K562 (cell line): Measurements from ENCODE around the gene ARHGDIA. TPM values are rescaled to one million over a fixed set of nuclear protein-coding genes. Genes with fewer than 3 reads are reported as not detected.

Experiments used
- ATAC-seq: fragments of 200-7000 bp; cut with Tn5 transposase; 3 replicates; pipeline ENCODE4 v1.9.1; 2020; ENCODE audit warnings: moderate library complexity
- BruUV-seq: library from RNA; stranded (reverse); fragments of 400-500 nt; replicated peaks from 2 replicates; lab custom pipeline; 2021; lab: Mats Ljungman, UMichigan
- CTCF ChIA-PET: fragments of 300-600 bp; formaldehyde crosslinking; extraction: SDS; loops from one replicate; lab custom pipeline; 2021; ENCODE audit warnings: low intra/inter-chr PET ratio; lab: Yijun Ruan, JAX
- POLR2A ChIA-PET: fragments of 300-600, 350-650 bp; sonication (Branson Sonifier 250); formaldehyde crosslinking; extraction: SDS; loops from one replicate; lab custom pipeline; 2021; ENCODE audit warnings: antibody characterized with exemption, inconsistent platforms; lab: Yijun Ruan, JAX
- DNase-seq, 4 experiments: peaks; one replicate each; pipeline versions ENCODE4 v3.0.0 to v3.0.0-alpha.2; 2011 to 2018; ENCODE audit warnings: low spot score in 3 of 4, mixed read lengths in 3 of 4; ENCODE audit errors: extremely low read depth in 1 of 4
- FAIRE-seq: peaks from 2 replicates; lab custom pipeline; 2011; peaks lifted over from hg19 to GRCh38; lab: Jason Lieb, UNC
- H2AFZ ChIP-seq: 2 replicates; pipeline ENCODE4 v1.6.0; 2011; ENCODE audit warnings: low read depth, low read length, control low read depth, inconsistent platforms
- H3K27ac ChIP-seq: fragments of 200-600 bp; 3 replicates; pipeline ENCODE4 v1.8.0; 2011; ENCODE audit warnings: low read depth, mild to moderate bottlenecking, control low read depth, inconsistent platforms, low read length, moderate library complexity, mixed read lengths; ENCODE audit errors: extremely low read depth
- H3K27me3 ChIP-seq, 2 experiments: fragments of 300-600 bp in 1 of 2; 2 replicates in 1 of 2; 3 replicates in 1 of 2; pipeline versions ENCODE4 v1.6.0 to v1.8.0; 2011; ENCODE audit warnings: inconsistent platforms in 2 of 2, low read length in 2 of 2, mild to moderate bottlenecking in 1 of 2, mixed read lengths in 1 of 2, moderate library complexity in 1 of 2; ENCODE audit not compliant: control insufficient read depth in 2 of 2, insufficient read depth in 2 of 2
- H3K36me3 ChIP-seq: fragments of 300-600 bp; 3 replicates; pipeline ENCODE4 v1.8.0; 2011; ENCODE audit warnings: mild to moderate bottlenecking, low read length, inconsistent platforms; ENCODE audit not compliant: control insufficient read depth, insufficient read depth
- H3K4me1 ChIP-seq, 2 experiments: fragments of 200-600 bp in 1 of 2; replicated peaks in 1 of 2; 2 replicates in 1 of 2; 3 replicates in 1 of 2; pipeline versions ENCODE4 v1.5.1 to v1.8.0; 2011; ENCODE audit warnings: inconsistent platforms in 2 of 2, low read length in 2 of 2, mild to moderate bottlenecking in 1 of 2, mixed read lengths in 1 of 2, moderate library complexity in 1 of 2; ENCODE audit not compliant: control insufficient read depth in 2 of 2, insufficient read depth in 2 of 2
- H3K4me2 ChIP-seq: 2 replicates; pipeline ENCODE4 v1.6.1; 2011; ENCODE audit warnings: low read length, control low read depth, inconsistent platforms, mixed read lengths; ENCODE audit not compliant: insufficient read depth
- H3K4me3 ChIP-seq: fragments of 200-600 bp; sonication (generic), shearing (Covaris generic); 2 replicates; pipeline ENCODE4 v1.5.1; 2016; ENCODE audit warnings: control low read depth, inconsistent platforms
- H3K79me2 ChIP-seq: fragments of 200-600 bp; 3 replicates; pipeline ENCODE4 v1.8.0; 2011; ENCODE audit warnings: low read length, inconsistent platforms; ENCODE audit not compliant: control insufficient read depth, insufficient read depth
- H3K9ac ChIP-seq, 2 experiments: 2 replicates each; pipeline versions ENCODE4 v1.6.0 to v1.6.1; 2011; ENCODE audit warnings: low read depth in 2 of 2, low read length in 2 of 2, control low read depth in 1 of 2, inconsistent platforms in 1 of 2, mild to moderate bottlenecking in 1 of 2, mixed read lengths in 1 of 2; ENCODE audit not compliant: insufficient read depth in 1 of 2
- H3K9me1 ChIP-seq: one replicate; pipeline ENCODE4 v1.6.0; 2011; ENCODE audit warnings: inconsistent platforms, mild to moderate bottlenecking, low read length, moderate library complexity; ENCODE audit not compliant: control insufficient read depth, insufficient read depth
- H3K9me3 ChIP-seq: replicated peaks from 2 replicates; pipeline ENCODE4 v1.5.1; 2011; ENCODE audit warnings: low read depth, low read length, inconsistent platforms; ENCODE audit not compliant: control insufficient read depth, insufficient read depth
- H4K20me1 ChIP-seq: replicated peaks from 2 replicates; pipeline ENCODE4 v1.6.1; 2011; ENCODE audit warnings: low read length, inconsistent platforms, mixed read lengths; ENCODE audit not compliant: control insufficient read depth, insufficient read depth
- HMGN3 ChIP-seq: IDR thresholded peaks from 2 replicates; pipeline ENCODE4 v1.6.1; 2011; ENCODE audit warnings: borderline replicate concordance, low read depth, mild to moderate bottlenecking, mixed read lengths, low read length; ENCODE audit not compliant: insufficient read length; ENCODE audit errors: extremely low read depth
- MEIS2 ChIP-seq: fragments of 450-650 bp; IDR thresholded peaks from 2 replicates; pipeline ENCODE4 v1.6.1; 2014; ENCODE audit warnings: mild to moderate bottlenecking; ENCODE audit not compliant: partially characterized antibody
- PCBP1 ChIP-seq: fragments of 200-400 bp; formaldehyde crosslinking; IDR thresholded peaks from 2 replicates; pipeline ENCODE4 v1.6.1; 2018; ENCODE audit warnings: mild to moderate bottlenecking, low read depth, low read length; ENCODE audit not compliant: poor library complexity, severe bottlenecking
- RBFOX2 ChIP-seq: fragments of 200-400 bp; formaldehyde crosslinking; IDR thresholded peaks from 2 replicates; pipeline ENCODE4 v1.6.1; 2017; ENCODE audit warnings: low read depth, mild to moderate bottlenecking, low read length, moderate library complexity
- WGBS: fragments of 100-300 bp; shearing (Covaris generic); methylation state at CpG from one replicate; pipeline ENCODE4 v1.1.6; 2016; ENCODE audit warnings: low coverage, mixed read lengths; ENCODE audit not compliant: insufficient coverage; ENCODE audit errors: missing lambda C conversion rate; 5-methylcytosine and 5-hydroxymethylcytosine counted together
- in situ Hi-C: fragments of 300-500 bp; cut with MboI; formaldehyde crosslinking; loops from 4 replicates; pipeline ENCODE4 v1.15.0; 2018; ENCODE audit warnings: inconsistent platforms, mixed read lengths
- intact Hi-C: fragments of 100-400 bp; cut with micrococcal nuclease; formaldehyde crosslinking; loops from 2 replicates; pipeline ENCODE4 v1.14.2; 2022
- polyA plus RNA-seq, 8 experiments: library from polyadenylated mRNA; depleted of rRNA in 4 of 8; stranded (reverse) in 5 of 8; unstranded in 3 of 8; fragments of >200 nt; fragmentation: Nextera tagmentation in 2 of 8; fragmentation: Illumina TruSeq in 1 of 8; extraction: Ambion mirVana in 2 of 8; extraction: Trizol in 1 of 8; gene quantifications; 2 replicates each; pipeline versions ENCODE4 v1.2.1 to v1.2.3, GENCODE V29; 2011 to 2014; ENCODE audit warnings: inconsistent platforms in 1 of 8, missing spikeins in 1 of 8
- total RNA-seq, 7 experiments: library from RNA; depleted of rRNA in 6 of 7; stranded (reverse); fragments of >200 nt in 6 of 7; fragmentation: Illumina TruSeq in 2 of 7; extraction: Trizol in 2 of 7; gene quantifications; 2 replicates each; pipeline versions ENCODE4 v1.2.1 to v1.2.3, GENCODE V29; 2011 to 2021; ENCODE audit warnings: low replicate concordance in 1 of 7
- TF ChIP-seq, protein P1 (sequence below): fragments of 450-650 bp; IDR thresholded peaks from 2 replicates; pipeline ENCODE4 v1.6.1; 2016; ENCODE audit warnings: low read depth

ARHGDIA gene
- total and polyA plus RNA-seq, 9 of the 15 experiments (the other 6 are each of a cell fraction or from before 2014, with no cell fraction given): 9.6 to 340 (median 97.6) TPM

- H3K79me2 ChIP-seq: peaks cover 55% of the 10 kb centered on the region
- H4K20me1 ChIP-seq: peaks cover 25% of the 10 kb centered on the region
- ChIA-PET CTCF (no interaction called here), POLR2A (interaction anchor here (3.4 kb wide), 1 partner anchor 10 kb away, joined by 32 read pairs; the partner anchor contains the start of gene MAFG)
- H2AFZ ChIP-seq: no peak overlapping the region
- no peak overlapping the region for H3K4me3 ChIP-seq
- no peak for DNase-seq
- no peak for FAIRE-seq
- H3K4me2 ChIP-seq: no peak overlapping the region
- intact Hi-C loops (no loop called here), in situ Hi-C loops (no loop called here)
- H3K9me1 ChIP-seq: peaks cover 2% of the 10 kb centered on the region
- ATAC-seq: no peak
- H3K9me3 ChIP-seq: no peaks in the 10 kb centered on the region
- BruUV-seq: no TSS peak
- no peak overlapping the region; a peak in 1 of 4 replicates for H3K9ac ChIP-seq
- H3K27me3 ChIP-seq: no peaks in the 10 kb centered on the region
- peaks cover 70% of the 10 kb centered on the region; the same call in 2 of the 3 replicates for H3K36me3 ChIP-seq
- no peak overlapping the region for H3K27ac ChIP-seq
- WGBS: 90% methylated on average over 10 of the region's 12 CpGs
- no peak for TF ChIP-seq MEIS2
- TF ChIP-seq PCBP1: no peak
- 0 out of 2 replicates have a peak, but pooled peaks have one; percentile 12 for TF ChIP-seq RBFOX2
- TF ChIP-seq, all 486 proteins: peak for 1
- H3K4me1 ChIP-seq: peaks cover 35 to 87% of the 10 kb centered on the region in 2 experiments
Observed at GRCh38 chr17:81915331-81915730, 44.2 kb upstream of the ARHGDIA start.

GRCh38 chr17:81914103-81914850 lies 43.1 kb upstream of the ARHGDIA start:
- Histone ChIP-seq H3K4me3 (no peak overlapping the region), H3K9me1 (peaks cover 6% of the 10 kb centered on the region), H3K4me1 (peaks cover 41 to 90% of the 10 kb centered on the region in 2 experiments), H3K36me3 (peaks cover 66% of the 10 kb centered on the region; the same call in 2 of the 3 replicates), H2AFZ (no peak overlapping the region), H3K9ac (peak overlapping the region in 1 of 2 experiments; percentile 39; a peak in 1 of 4 replicates), H3K79me2 (peaks cover 55% of the 10 kb centered on the region), H3K4me2 (no peak overlapping the region), H3K27me3 (no peaks in the 10 kb centered on the region), H3K9me3 (no peaks in the 10 kb centered on the region), H4K20me1 (peaks cover 16% of the 10 kb centered on the region), H3K27ac (no peak overlapping the region; the same call in 2 of the 3 replicates)
- intact Hi-C loops: no loop called here
- ATAC-seq: no peak
- CTCF ChIA-PET: no interaction called here
- no TSS peak for BruUV-seq
- DNase-seq: no peak
- 95% methylated on average over 24 of the region's 36 CpGs for WGBS
- POLR2A ChIA-PET: interaction anchor here (0.6 to 5.4 kb wide), 6 partner anchors 9 to 258 kb away, joined by 3 to 46 read pairs (median 6); partner anchors contain the start of genes MAFG and PDE6G
- in situ Hi-C loops: no loop called here
- FAIRE-seq: no peak
- TF ChIP-seq, protein P1, sequence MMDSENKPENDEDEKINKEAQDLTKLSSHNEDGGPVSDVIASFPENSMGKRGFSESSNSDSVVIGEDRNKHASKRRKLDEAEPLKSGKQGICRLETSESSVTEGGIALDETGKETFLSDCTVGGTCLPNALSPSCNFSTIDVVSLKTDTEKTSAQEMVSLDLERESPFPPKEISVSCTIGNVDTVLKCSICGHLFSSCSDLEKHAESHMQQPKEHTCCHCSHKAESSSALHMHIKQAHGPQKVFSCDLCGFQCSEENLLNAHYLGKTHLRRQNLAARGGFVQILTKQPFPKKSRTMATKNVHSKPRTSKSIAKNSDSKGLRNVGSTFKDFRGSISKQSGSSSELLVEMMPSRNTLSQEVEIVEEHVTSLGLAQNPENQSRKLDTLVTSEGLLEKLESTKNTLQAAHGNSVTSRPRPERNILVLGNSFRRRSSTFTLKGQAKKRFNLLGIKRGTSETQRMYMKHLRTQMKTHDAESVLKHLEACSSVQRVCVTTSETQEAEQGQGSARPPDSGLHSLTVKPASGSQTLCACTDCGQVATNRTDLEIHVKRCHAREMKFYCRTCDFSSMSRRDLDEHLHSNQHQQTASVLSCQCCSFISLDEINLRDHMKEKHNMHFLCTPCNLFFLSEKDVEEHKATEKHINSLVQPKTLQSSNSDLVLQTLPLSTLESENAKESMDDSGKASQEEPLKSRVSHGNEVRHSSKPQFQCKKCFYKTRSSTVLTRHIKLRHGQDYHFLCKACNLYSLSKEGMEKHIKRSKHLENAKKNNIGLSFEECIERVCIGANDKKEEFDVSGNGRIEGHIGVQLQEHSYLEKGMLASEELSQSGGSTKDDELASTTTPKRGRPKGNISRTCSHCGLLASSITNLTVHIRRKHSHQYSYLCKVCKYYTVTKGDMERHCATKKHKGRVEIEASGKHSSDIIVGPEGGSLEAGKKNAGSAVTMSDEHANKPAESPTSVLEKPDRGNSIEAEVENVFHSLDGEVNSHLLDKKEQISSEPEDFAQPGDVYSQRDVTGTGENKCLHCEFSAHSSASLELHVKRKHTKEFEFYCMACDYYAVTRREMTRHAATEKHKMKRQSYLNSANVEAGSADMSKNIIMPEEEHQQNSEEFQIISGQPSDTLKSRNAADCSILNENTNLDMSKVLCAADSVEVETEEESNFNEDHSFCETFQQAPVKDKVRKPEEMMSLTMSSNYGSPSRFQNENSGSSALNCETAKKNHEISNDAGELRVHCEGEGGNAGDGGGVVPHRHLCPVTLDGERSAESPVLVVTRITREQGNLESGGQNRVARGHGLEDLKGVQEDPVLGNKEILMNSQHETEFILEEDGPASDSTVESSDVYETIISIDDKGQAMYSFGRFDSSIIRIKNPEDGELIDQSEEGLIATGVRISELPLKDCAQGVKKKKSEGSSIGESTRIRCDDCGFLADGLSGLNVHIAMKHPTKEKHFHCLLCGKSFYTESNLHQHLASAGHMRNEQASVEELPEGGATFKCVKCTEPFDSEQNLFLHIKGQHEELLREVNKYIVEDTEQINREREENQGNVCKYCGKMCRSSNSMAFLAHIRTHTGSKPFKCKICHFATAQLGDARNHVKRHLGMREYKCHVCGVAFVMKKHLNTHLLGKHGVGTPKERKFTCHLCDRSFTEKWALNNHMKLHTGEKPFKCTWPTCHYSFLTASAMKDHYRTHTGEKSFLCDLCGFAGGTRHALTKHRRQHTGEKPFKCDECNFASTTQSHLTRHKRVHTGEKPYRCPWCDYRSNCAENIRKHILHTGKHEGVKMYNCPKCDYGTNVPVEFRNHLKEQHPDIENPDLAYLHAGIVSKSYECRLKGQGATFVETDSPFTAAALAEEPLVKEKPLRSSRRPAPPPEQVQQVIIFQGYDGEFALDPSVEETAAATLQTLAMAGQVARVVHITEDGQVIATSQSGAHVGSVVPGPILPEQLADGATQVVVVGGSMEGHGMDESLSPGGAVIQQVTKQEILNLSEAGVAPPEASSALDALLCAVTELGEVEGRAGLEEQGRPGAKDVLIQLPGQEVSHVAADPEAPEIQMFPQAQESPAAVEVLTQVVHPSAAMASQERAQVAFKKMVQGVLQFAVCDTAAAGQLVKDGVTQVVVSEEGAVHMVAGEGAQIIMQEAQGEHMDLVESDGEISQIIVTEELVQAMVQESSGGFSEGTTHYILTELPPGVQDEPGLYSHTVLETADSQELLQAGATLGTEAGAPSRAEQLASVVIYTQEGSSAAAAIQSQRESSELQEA: no peak
- TF ChIP-seq HMGN3: no peak
